ENCODE data around the gene SGSM2. TPM values are rescaled to one million over a fixed set of nuclear protein-coding genes. Genes with fewer than 3 reads are reported as not detected.
A peak's percentile ranks its signal among the peaks of the same experiment; 100 is the strongest.

The SGSM2 gene
- total RNA-seq, 1 experiment from 2014 or later: 26.5 TPM

- Mint-ChIP-seq H3K9me3 (ENCODE audit: unreplicated experiment) (no peaks in the 10 kb centered on the region), H3K4me3 (ENCODE audit: unreplicated experiment) (no peak overlapping the region), H3K27ac (ENCODE audit: low read depth, unreplicated experiment) (no peak overlapping the region), H3K4me1 (ENCODE audit: insufficient read depth, unreplicated experiment) (peaks cover 9% of the 10 kb centered on the region), H3K27me3 (ENCODE audit: insufficient read depth, unreplicated experiment) (no peaks in the 10 kb centered on the region), H3K36me3 (ENCODE audit: insufficient read depth, unreplicated experiment) (peaks cover 41% of the 10 kb centered on the region)
- intact Hi-C loops (cut with micrococcal nuclease): no loop called here
- TF ChIP-seq, protein P1, sequence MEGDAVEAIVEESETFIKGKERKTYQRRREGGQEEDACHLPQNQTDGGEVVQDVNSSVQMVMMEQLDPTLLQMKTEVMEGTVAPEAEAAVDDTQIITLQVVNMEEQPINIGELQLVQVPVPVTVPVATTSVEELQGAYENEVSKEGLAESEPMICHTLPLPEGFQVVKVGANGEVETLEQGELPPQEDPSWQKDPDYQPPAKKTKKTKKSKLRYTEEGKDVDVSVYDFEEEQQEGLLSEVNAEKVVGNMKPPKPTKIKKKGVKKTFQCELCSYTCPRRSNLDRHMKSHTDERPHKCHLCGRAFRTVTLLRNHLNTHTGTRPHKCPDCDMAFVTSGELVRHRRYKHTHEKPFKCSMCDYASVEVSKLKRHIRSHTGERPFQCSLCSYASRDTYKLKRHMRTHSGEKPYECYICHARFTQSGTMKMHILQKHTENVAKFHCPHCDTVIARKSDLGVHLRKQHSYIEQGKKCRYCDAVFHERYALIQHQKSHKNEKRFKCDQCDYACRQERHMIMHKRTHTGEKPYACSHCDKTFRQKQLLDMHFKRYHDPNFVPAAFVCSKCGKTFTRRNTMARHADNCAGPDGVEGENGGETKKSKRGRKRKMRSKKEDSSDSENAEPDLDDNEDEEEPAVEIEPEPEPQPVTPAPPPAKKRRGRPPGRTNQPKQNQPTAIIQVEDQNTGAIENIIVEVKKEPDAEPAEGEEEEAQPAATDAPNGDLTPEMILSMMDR (IDR thresholded peaks at IDR 0.05; ENCODE audit: unreplicated experiment): no peak
- CTCF ChIA-PET: interaction anchor here (0.6 to 1.9 kb wide), 6 partner anchors 19 to 318 kb away, joined by 3 to 10 read pairs (median 3); no protein-coding TSS in a partner anchor
- POLR2A ChIA-PET: interaction anchor here (0.6 to 1.3 kb wide), 3 partner anchors 20 to 89 kb away, joined by 3 to 4 read pairs (median 3); no protein-coding TSS in a partner anchor
- no peak for DNase-seq (ENCODE audit: unreplicated experiment)
- no TSS peak for BruUV-seq (replicated peaks)
Measured at GRCh38 chr17:2421315-2422147, 84.2 kb downstream of the SGSM2 start.

GRCh38 chr17:2423271-2423670, 86.0 kb downstream of the SGSM2 start:
- peaks cover 9% of the 10 kb centered on the region for H3K4me1 Mint-ChIP-seq (ENCODE audit: insufficient read depth, unreplicated experiment)
- POLR2A ChIA-PET: interaction anchor here (0.6 to 2.7 kb wide), 26 partner anchors 8 to 788 kb away, joined by 3 to 14 read pairs (median 4); partner anchors contain the start of genes METTL16, SGSM2 and TSR1
- DNase-seq (ENCODE audit: unreplicated experiment): peak; percentile 86
- peak overlapping the region; percentile 49 for H3K27ac Mint-ChIP-seq (ENCODE audit: low read depth, unreplicated experiment)
- peak overlapping the region; percentile 24 for H3K4me3 Mint-ChIP-seq (ENCODE audit: unreplicated experiment)
- peaks cover 55% of the 10 kb centered on the region for H3K36me3 Mint-ChIP-seq (ENCODE audit: insufficient read depth, unreplicated experiment)
- TF ChIP-seq, protein P1 (IDR thresholded peaks at IDR 0.05; ENCODE audit: unreplicated experiment): no peak
- no peaks in the 10 kb centered on the region for H3K27me3 Mint-ChIP-seq (ENCODE audit: insufficient read depth, unreplicated experiment)
- no TSS peak for BruUV-seq (replicated peaks)
- intact Hi-C loops (cut with micrococcal nuclease): no loop called here
- no peaks in the 10 kb centered on the region for H3K9me3 Mint-ChIP-seq (ENCODE audit: unreplicated experiment)
- CTCF ChIA-PET: interaction anchor here (0.7 to 1.0 kb wide), 3 partner anchors 10 to 446 kb away, joined by 3 to 5 read pairs (median 4); no protein-coding TSS in a partner anchor

DNA sequence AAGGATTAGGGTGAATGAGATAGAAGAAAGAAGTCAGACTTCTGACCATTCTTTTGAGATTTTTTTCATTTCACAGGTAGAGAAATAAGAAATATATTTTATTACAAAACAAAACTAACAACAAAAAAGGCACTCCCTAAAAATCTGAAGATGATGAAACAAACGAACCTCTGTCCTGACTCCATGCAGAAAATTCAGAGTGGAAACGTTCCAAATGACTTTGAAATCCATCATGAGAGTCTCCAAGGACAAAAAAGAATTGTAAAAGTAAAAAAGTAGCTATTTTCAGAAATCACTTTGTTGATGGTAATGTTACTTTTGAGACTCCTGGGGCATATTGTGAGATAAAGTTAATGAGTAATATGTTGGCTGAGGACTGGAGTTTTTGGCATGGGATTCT, 89.9 kb downstream of the SGSM2 start:
- no peak for DNase-seq (ENCODE audit: unreplicated experiment)
- Mint-ChIP-seq H3K27me3 (ENCODE audit: insufficient read depth, unreplicated experiment) (no peaks in the 10 kb centered on the region), H3K4me1 (ENCODE audit: insufficient read depth, unreplicated experiment) (peaks cover 9% of the 10 kb centered on the region), H3K36me3 (ENCODE audit: insufficient read depth, unreplicated experiment) (peaks cover 33% of the 10 kb centered on the region), H3K9me3 (ENCODE audit: unreplicated experiment) (no peaks in the 10 kb centered on the region), H3K4me3 (ENCODE audit: unreplicated experiment) (no peak overlapping the region), H3K27ac (ENCODE audit: low read depth, unreplicated experiment) (no peak overlapping the region)
- intact Hi-C loops (cut with micrococcal nuclease): no loop called here
- no TSS peak for BruUV-seq (replicated peaks)
- CTCF ChIA-PET: interaction anchor here (0.7 to 1.7 kb wide), 2 partner anchors 11 to 73 kb away, joined by 3 to 6 read pairs; no protein-coding TSS in a partner anchor
- TF ChIP-seq, protein P1 (IDR thresholded peaks at IDR 0.05; ENCODE audit: unreplicated experiment): no peak
- POLR2A ChIA-PET: interaction anchor here (1.1 kb wide), 1 partner anchor 10 kb away, joined by 4 read pairs; no protein-coding TSS in a partner anchor

GRCh38 chr17:2427910-2428309, 90.6 kb downstream of the SGSM2 start:
- H3K9me3 Mint-ChIP-seq (ENCODE audit: unreplicated experiment): no peaks in the 10 kb centered on the region
- H3K27ac Mint-ChIP-seq (ENCODE audit: low read depth, unreplicated experiment): no peak overlapping the region
- TF ChIP-seq, protein P1 (IDR thresholded peaks at IDR 0.05; ENCODE audit: unreplicated experiment): no peak
- H3K36me3 Mint-ChIP-seq (ENCODE audit: insufficient read depth, unreplicated experiment): peaks cover 38% of the 10 kb centered on the region
- ChIA-PET CTCF (interaction anchor here (0.7 to 1.7 kb wide), 3 partner anchors 12 to 75 kb away, joined by 3 to 6 read pairs (median 3); no protein-coding TSS in a partner anchor), POLR2A (interaction anchor here (0.6 to 1.1 kb wide), 2 partner anchors 10 to 82 kb away, joined by 4 read pairs; no protein-coding TSS in a partner anchor)
- BruUV-seq (replicated peaks): no TSS peak
- DNase-seq (ENCODE audit: unreplicated experiment): no peak
- no peak overlapping the region for H3K4me3 Mint-ChIP-seq (ENCODE audit: unreplicated experiment)
- peaks cover 9% of the 10 kb centered on the region for H3K4me1 Mint-ChIP-seq (ENCODE audit: insufficient read depth, unreplicated experiment)
- intact Hi-C loops (cut with micrococcal nuclease): no loop called here
- H3K27me3 Mint-ChIP-seq (ENCODE audit: insufficient read depth, unreplicated experiment): no peaks in the 10 kb centered on the region

Measured in MCF 10A (cell line).